NCI-H526 (cell line): Measurements from ENCODE around the gene ADCY4.

Source experiments
- DNase-seq, 2 experiments: peaks; one replicate each; lab custom pipeline; 2025; lab: John Stamatoyannopoulos, UW

ADCY4 gene

GRCh38 chr14:24296341-24297157 lies 38.3 kb downstream of the ADCY4 start:
- peak; percentile 28 to 66 for DNase-seq

- no peak for DNase-seq
These were observed 41.3 kb downstream of the ADCY4 start for GRCh38 chr14:24293525-24293924.

- no peak for DNase-seq
These were observed 42.6 kb downstream of the ADCY4 start for GRCh38 chr14:24292118-24292807.

- no peak for DNase-seq
These were observed 43.3 kb downstream of the ADCY4 start for GRCh38 chr14:24291446-24292117.

- DNase-seq: no peak
These were observed 44.1 kb downstream of the ADCY4 start for GRCh38 chr14:24290746-24291145.

GRCh38 chr14:24289649-24290280 lies 45.1 kb downstream of the ADCY4 start:
- DNase-seq: no peak

- DNase-seq: no peak
These were observed 47.9 kb downstream of the ADCY4 start for GRCh38 chr14:24286996-24287395.

- DNase-seq: no peak
These were observed 49.5 kb downstream of the ADCY4 start for GRCh38 chr14:24285351-24285750.

GRCh38 chr14:24284501-24285035 lies 50.3 kb downstream of the ADCY4 start:
- DNase-seq: no peak

- no peak for DNase-seq
These were observed 50.9 kb downstream of the ADCY4 start for GRCh38 chr14:24283796-24284460.

- no peak for DNase-seq
These were observed 52.1 kb downstream of the ADCY4 start for GRCh38 chr14:24282736-24283135.

- DNase-seq: no peak
These were observed 53.2 kb downstream of the ADCY4 start for GRCh38 chr14:24281636-24282035.

- no peak for DNase-seq
These were observed 53.9 kb downstream of the ADCY4 start for GRCh38 chr14:24280797-24281460.

GRCh38 chr14:24279301-24280186 lies 55.3 kb downstream of the ADCY4 start:
- DNase-seq: peak in 1 of 2 experiments; percentile 36

GRCh38 chr14:24278424-24278823 lies 56.4 kb downstream of the ADCY4 start:
- DNase-seq: no peak

- DNase-seq: no peak
These were observed 57.1 kb downstream of the ADCY4 start for GRCh38 chr14:24277606-24278321.

- DNase-seq: no peak
These were observed 57.8 kb downstream of the ADCY4 start for GRCh38 chr14:24277071-24277470.

- DNase-seq: no peak
These were observed 60.7 kb downstream of the ADCY4 start for GRCh38 chr14:24274101-24274543.

- peak; percentile 65 to 79 for DNase-seq
These were observed 61.4 kb downstream of the ADCY4 start for GRCh38 chr14:24273422-24273998.
